Keratinocyte (primary cell): ENCODE results near the gene TMEM131. TPM values are rescaled to one million over a fixed set of nuclear protein-coding genes. Genes with fewer than 3 reads are reported as not detected.

Source experiments
- DNase-seq: peaks from one replicate; pipeline ENCODE4 v3.0.0-alpha.2; 2011; ENCODE audit warnings: low read depth, missing footprints, low spot score
- FAIRE-seq: peaks from 2 replicates; lab custom pipeline; 2011; peaks lifted over from hg19 to GRCh38; lab: Jason Lieb, UNC
- H2AFZ ChIP-seq: 2 replicates; pipeline ENCODE4 v1.6.0; 2012; ENCODE audit warnings: low read length, control low read depth, inconsistent platforms; ENCODE audit not compliant: control insufficient read depth
- H3K27ac ChIP-seq: 2 replicates; pipeline ENCODE4 v1.5.1; 2011; ENCODE audit warnings: low read length; ENCODE audit not compliant: control insufficient read depth, insufficient read depth
- H3K27me3 ChIP-seq: 3 replicates; pipeline ENCODE4 v1.6.0; 2011; ENCODE audit warnings: low read length; ENCODE audit not compliant: control insufficient read depth, insufficient read depth; ENCODE audit errors: extremely low read depth
- H3K36me3 ChIP-seq, 2 experiments: 2 replicates in 1 of 2; 3 replicates in 1 of 2; pipeline ENCODE4 v1.5.1; 2011; ENCODE audit warnings: low read length in 2 of 2, mild to moderate bottlenecking in 1 of 2; ENCODE audit not compliant: control insufficient read depth in 2 of 2, insufficient read depth in 2 of 2; ENCODE audit errors: extremely low read depth in 1 of 2
- H3K4me1 ChIP-seq: 3 replicates; pipeline ENCODE4 v1.5.1; 2011; ENCODE audit warnings: low read length; ENCODE audit not compliant: control insufficient read depth, insufficient read depth; ENCODE audit errors: extremely low read depth
- H3K4me2 ChIP-seq: 3 replicates; pipeline ENCODE4 v1.6.0; 2011; ENCODE audit warnings: low read depth, low read length; ENCODE audit not compliant: control insufficient read depth, insufficient read depth; ENCODE audit errors: extremely low read depth
- H3K4me3 ChIP-seq, 3 experiments: fragments of 200-600 bp in 1 of 3; sonication (generic) in 1 of 3; 2 replicates in 2 of 3; 3 replicates in 1 of 3; pipeline ENCODE4 v1.5.1; 2011 to 2016; ENCODE audit warnings: low read length in 3 of 3, mild to moderate bottlenecking in 3 of 3, control low read depth in 2 of 3, inconsistent platforms in 1 of 3, low read depth in 1 of 3, mixed read lengths in 1 of 3, mixed run types in 1 of 3, moderate library complexity in 1 of 3; ENCODE audit not compliant: control insufficient read depth in 2 of 3, insufficient read depth in 2 of 3; ENCODE audit errors: extremely low read depth in 1 of 3
- H3K79me2 ChIP-seq: 2 replicates; pipeline ENCODE4 v1.6.0; 2012; ENCODE audit warnings: low read length; ENCODE audit not compliant: control insufficient read depth, insufficient read depth
- H3K9ac ChIP-seq: 3 replicates; pipeline ENCODE4 v1.6.0; 2011; ENCODE audit warnings: low read length; ENCODE audit not compliant: control insufficient read depth, insufficient read depth; ENCODE audit errors: extremely low read depth
- H3K9me1 ChIP-seq: 3 replicates; pipeline ENCODE4 v1.6.0; 2011; ENCODE audit warnings: low read length; ENCODE audit not compliant: control insufficient read depth, insufficient read depth; ENCODE audit errors: extremely low read depth
- H3K9me3 ChIP-seq: 2 replicates; pipeline ENCODE4 v1.5.1; 2012; ENCODE audit warnings: low read depth, low read length; ENCODE audit not compliant: control insufficient read depth
- H4K20me1 ChIP-seq: 3 replicates; pipeline ENCODE4 v1.6.0; 2011; ENCODE audit warnings: low read length; ENCODE audit not compliant: control insufficient read depth, insufficient read depth; ENCODE audit errors: extremely low read depth
- CTCF ChIP-seq, 3 experiments: IDR thresholded peaks in 1 of 3; conservative IDR thresholded peaks in 1 of 3; optimal IDR thresholded peaks in 1 of 3; 2 replicates in 2 of 3; 3 replicates in 1 of 3; pipeline versions ENCODE3 to v1.5.1; 2011; ENCODE audit warnings: low read length in 3 of 3, mild to moderate bottlenecking in 3 of 3, moderate library complexity in 2 of 3, control low read depth in 1 of 3, inconsistent platforms in 1 of 3; ENCODE audit not compliant: insufficient read depth in 2 of 3; ENCODE audit errors: extremely low read depth in 1 of 3
- EZH2 ChIP-seq: IDR thresholded peaks from one replicate; pipeline ENCODE4 v1.6.1; 2012; ENCODE audit warnings: inconsistent platforms, mild to moderate bottlenecking, low read length, moderate library complexity
- dilution Hi-C: fragments of 300-500 bp; cut with MboI; formaldehyde crosslinking; loops from one replicate; pipeline ENCODE4 v1.7.0; 2020; ENCODE audit warnings: low sequenced_read_pairs; ENCODE audit not compliant: extremely low pct_ligation_motif_present
- polyA plus RNA-seq, 5 experiments: library from polyadenylated mRNA; depleted of rRNA in 3 of 5; stranded (reverse) in 3 of 5; stranded (forward) in 1 of 5; unstranded in 1 of 5; fragments of >200 nt; gene quantifications; 1 replicate in 1 of 5; 2 replicates in 3 of 5; 3 replicates in 1 of 5; pipeline versions ENCODE4 v1.2.1 to v1.2.3, GENCODE V29; 2011 to 2012; ENCODE audit warnings: missing spikeins in 2 of 5, low read depth in 1 of 5, low replicate concordance in 1 of 5

The TMEM131 gene
- polyA plus RNA-seq, 1 donor (not counting 4 experiments of a cell fraction or from before 2014, with no cell fraction given), result 25.5 TPM

DNA sequence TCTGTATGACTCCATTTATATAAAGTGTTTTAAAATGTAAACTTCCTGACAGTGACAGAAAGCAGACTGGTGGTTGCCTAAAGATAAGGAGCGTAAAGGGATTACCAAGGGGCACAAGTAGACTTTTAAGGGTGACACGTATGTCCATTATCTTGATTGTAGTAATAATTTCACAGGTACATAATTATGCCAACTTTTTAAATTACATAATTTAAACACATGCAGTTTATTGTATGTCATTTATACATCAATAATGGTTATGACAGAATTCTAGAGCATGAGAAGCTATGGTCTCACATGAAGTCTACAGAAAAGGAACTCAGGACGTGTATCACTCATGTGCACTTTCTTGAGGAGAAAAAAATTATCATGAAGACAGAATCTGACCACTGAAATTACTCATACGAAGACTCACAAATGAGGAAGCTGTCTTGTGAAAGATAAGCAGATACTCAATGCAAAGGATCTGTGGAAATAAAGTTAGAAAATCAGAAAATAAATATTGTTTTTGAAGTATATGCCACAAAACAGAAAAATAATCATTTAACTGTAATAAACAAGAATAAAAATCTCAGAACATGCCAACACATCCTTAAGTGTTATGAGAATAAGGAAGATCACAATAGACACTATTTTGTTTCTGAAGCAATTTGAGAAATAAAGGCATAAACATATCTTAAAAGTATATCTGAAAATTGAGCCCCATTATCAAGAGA is 84.4 kb downstream of the TMEM131 start:
- no peak overlapping the region for H3K4me3 ChIP-seq
- no peak for TF ChIP-seq CTCF (optimal IDR thresholded peaks at IDR 0.05 in 1 of 3, IDR thresholded peaks at IDR 0.05 in 1 of 3, conservative IDR thresholded peaks at IDR 0.05 in 1 of 3; ENCODE audit: extremely low read depth in 1 of 3, insufficient read depth in 2 of 3, low read length in 3 of 3)
- no peak for TF ChIP-seq EZH2
- H3K27me3 ChIP-seq, result no peaks in the 10 kb centered on the region
- DNase-seq (no peak), FAIRE-seq (no peak)
- no peak overlapping the region for H3K27ac ChIP-seq
- peaks cover 12% of the 10 kb centered on the region for H3K4me1 ChIP-seq
- peaks cover 2% of the 10 kb centered on the region for H4K20me1 ChIP-seq
- no peaks in the 10 kb centered on the region for H3K9me1 ChIP-seq
- H3K9me3 ChIP-seq, result no peaks in the 10 kb centered on the region
- dilution Hi-C loops, result no loop called here
- peaks cover 1 to 5% of the 10 kb centered on the region in 2 experiments for H3K36me3 ChIP-seq
- no peak overlapping the region for H2AFZ ChIP-seq
- H3K4me2 ChIP-seq, result no peak overlapping the region
- H3K79me2 ChIP-seq, result peaks cover 50% of the 10 kb centered on the region
- no peak overlapping the region for H3K9ac ChIP-seq

- Histone ChIP-seq H3K27me3 (no peaks in the 10 kb centered on the region), H2AFZ (no peak overlapping the region), H3K9me1 (no peaks in the 10 kb centered on the region), H3K79me2 (peaks cover 46% of the 10 kb centered on the region), H3K4me2 (no peak overlapping the region), H3K4me3 (no peak overlapping the region), H4K20me1 (peaks cover 2% of the 10 kb centered on the region), H3K9ac (no peak overlapping the region), H3K36me3 (peaks cover 1 to 5% of the 10 kb centered on the region in 2 experiments), H3K9me3 (no peaks in the 10 kb centered on the region), H3K4me1 (peaks cover 7% of the 10 kb centered on the region), H3K27ac (no peak overlapping the region)
- TF ChIP-seq EZH2 (no peak), CTCF (optimal IDR thresholded peaks at IDR 0.05 in 1 of 3, IDR thresholded peaks at IDR 0.05 in 1 of 3, conservative IDR thresholded peaks at IDR 0.05 in 1 of 3; ENCODE audit: extremely low read depth in 1 of 3, insufficient read depth in 2 of 3, low read length in 3 of 3) (no peak)
- FAIRE-seq (no peak), DNase-seq (no peak)
- dilution Hi-C loops, result no loop called here
Observed at GRCh38 chr2:97910403-97911205, 85.1 kb downstream of the TMEM131 start.
